GM12878 (cell line): ENCODE measurements around the gene RAC3.

Experiments
- CBX5 ChIP-seq: sonication (generic); IDR thresholded peaks from 2 replicates; pipeline ENCODE4 v1.6.1; 2016; ENCODE audit warnings: low read depth, moderate library complexity, mild to moderate bottlenecking, inconsistent platforms
- EP300 ChIP-seq, 2 experiments: fragments of 150-350 bp in 1 of 2; IDR thresholded peaks; 2 replicates each; pipeline ENCODE4 v1.6.1; 2011 to 2012; ENCODE audit warnings: low read depth in 2 of 2, low read length in 2 of 2, borderline replicate concordance in 1 of 2, improper control_type of control experiment in 1 of 2, inconsistent platforms in 1 of 2; ENCODE audit not compliant: control insufficient read depth in 1 of 2
- ETV6 ChIP-seq, 2 experiments: fragments of 450-650 bp in 1 of 2; IDR thresholded peaks in 1 of 2; conservative IDR thresholded peaks in 1 of 2; 2 replicates each; pipeline ENCODE4 v1.6.1; 2014; ENCODE audit warnings: antibody characterized with exemption in 1 of 2, borderline replicate concordance in 1 of 2, low read depth in 1 of 2, mild to moderate bottlenecking in 1 of 2, moderate library complexity in 1 of 2
- EZH2 ChIP-seq: IDR thresholded peaks from 2 replicates; pipeline ENCODE4 v1.6.1; 2012; ENCODE audit warnings: low read depth, mild to moderate bottlenecking, control low read depth, inconsistent platforms, low read length, borderline replicate concordance; ENCODE audit not compliant: control insufficient read depth
- HDGF ChIP-seq: fragments of 450-650 bp; IDR thresholded peaks from 2 replicates; pipeline ENCODE4 v1.6.1; 2016; ENCODE audit warnings: antibody characterized with exemption
- KDM1A ChIP-seq: fragments of 200-600 bp; sonication (generic); IDR thresholded peaks from 2 replicates; pipeline ENCODE4 v1.6.1; 2016; ENCODE audit warnings: borderline replicate concordance
- MYC ChIP-seq: IDR thresholded peaks from 2 replicates; pipeline ENCODE4 v1.6.1; 2011; ENCODE audit warnings: mild to moderate bottlenecking, low read length, moderate library complexity, inconsistent platforms; ENCODE audit not compliant: insufficient read depth, insufficient replicate concordance, insufficient read length, severe bottlenecking
- TAF1 ChIP-seq: IDR thresholded peaks from 2 replicates; pipeline ENCODE4 v1.6.1; 2011; ENCODE audit warnings: mild to moderate bottlenecking, low read depth, low read length, borderline replicate concordance
- ZNF24 ChIP-seq: fragments of 450-650 bp; IDR thresholded peaks from 2 replicates; pipeline ENCODE4 v1.6.1; 2017; ENCODE audit warnings: antibody characterized with exemption, mild to moderate bottlenecking
- ZNF274 ChIP-seq: IDR thresholded peaks from one replicate; pipeline ENCODE4 v1.8.0; 2011; ENCODE audit not compliant: insufficient read length, insufficient read depth
- ZZZ3 ChIP-seq: IDR thresholded peaks from 2 replicates; pipeline ENCODE4 v1.6.1; 2011; ENCODE audit warnings: low read depth; ENCODE audit not compliant: control insufficient read depth, insufficient read length
- TF ChIP-seq, protein P1 (sequence below), 3 experiments: IDR thresholded peaks in 2 of 3; conservative IDR thresholded peaks in 1 of 3; 2 replicates each; pipeline ENCODE4 v1.5.1; 2011; ENCODE audit warnings: low read depth in 3 of 3, low read length in 3 of 3, mild to moderate bottlenecking in 3 of 3, control low read depth in 2 of 3, moderate library complexity in 2 of 3, inconsistent platforms in 1 of 3, mixed read lengths in 1 of 3; ENCODE audit not compliant: control insufficient read depth in 2 of 3, insufficient read depth in 1 of 3; ENCODE audit errors: extremely low read depth in 1 of 3
- TF ChIP-seq, protein P2 (sequence below): IDR thresholded peaks from 2 replicates; pipeline ENCODE4 v1.6.1; 2011; ENCODE audit warnings: low read depth, mild to moderate bottlenecking, low read length, moderate library complexity, borderline replicate concordance; ENCODE audit errors: extremely low read depth

DNA sequence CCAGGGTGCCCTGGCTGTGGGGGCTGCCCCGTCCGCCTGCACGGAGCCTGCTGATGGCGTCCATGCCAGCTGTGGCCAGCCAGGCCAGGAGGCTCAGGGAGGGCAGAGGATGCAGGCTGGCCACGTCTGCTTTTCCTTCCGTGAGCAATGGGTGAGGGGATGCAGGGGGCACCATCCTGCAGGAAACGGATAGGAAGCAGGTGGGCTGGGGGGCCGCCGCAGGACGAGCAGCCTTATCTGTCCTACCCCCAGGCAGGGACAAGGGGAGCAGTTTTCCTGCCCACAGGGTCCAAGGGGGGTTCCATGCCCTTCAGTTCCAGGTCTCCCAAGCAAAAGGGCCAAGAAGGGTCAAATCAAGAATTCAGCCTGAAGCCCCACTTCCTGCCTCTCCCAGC lies 27.4 kb downstream of the RAC3 start:
- TF ChIP-seq, protein P1, sequence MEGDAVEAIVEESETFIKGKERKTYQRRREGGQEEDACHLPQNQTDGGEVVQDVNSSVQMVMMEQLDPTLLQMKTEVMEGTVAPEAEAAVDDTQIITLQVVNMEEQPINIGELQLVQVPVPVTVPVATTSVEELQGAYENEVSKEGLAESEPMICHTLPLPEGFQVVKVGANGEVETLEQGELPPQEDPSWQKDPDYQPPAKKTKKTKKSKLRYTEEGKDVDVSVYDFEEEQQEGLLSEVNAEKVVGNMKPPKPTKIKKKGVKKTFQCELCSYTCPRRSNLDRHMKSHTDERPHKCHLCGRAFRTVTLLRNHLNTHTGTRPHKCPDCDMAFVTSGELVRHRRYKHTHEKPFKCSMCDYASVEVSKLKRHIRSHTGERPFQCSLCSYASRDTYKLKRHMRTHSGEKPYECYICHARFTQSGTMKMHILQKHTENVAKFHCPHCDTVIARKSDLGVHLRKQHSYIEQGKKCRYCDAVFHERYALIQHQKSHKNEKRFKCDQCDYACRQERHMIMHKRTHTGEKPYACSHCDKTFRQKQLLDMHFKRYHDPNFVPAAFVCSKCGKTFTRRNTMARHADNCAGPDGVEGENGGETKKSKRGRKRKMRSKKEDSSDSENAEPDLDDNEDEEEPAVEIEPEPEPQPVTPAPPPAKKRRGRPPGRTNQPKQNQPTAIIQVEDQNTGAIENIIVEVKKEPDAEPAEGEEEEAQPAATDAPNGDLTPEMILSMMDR (IDR thresholded peaks at IDR 0.05 in 2 of 3, conservative IDR thresholded peaks at IDR 0.05 in 1 of 3; ENCODE audit: control insufficient read depth in 2 of 3, extremely low read depth in 1 of 3, insufficient read depth in 1 of 3, low read depth in 3 of 3, low read length in 3 of 3): no peak
- TF ChIP-seq ZNF24 (no peak), MYC (no peak), ETV6 (conservative IDR thresholded peaks at IDR 0.05 in 1 of 2, IDR thresholded peaks at IDR 0.05 in 1 of 2; ENCODE audit: borderline replicate concordance in 1 of 2, low read depth in 1 of 2) (no peak), ZNF274 (no peak), EZH2 (no peak), KDM1A (no peak), TAF1 (no peak), CBX5 (no peak), HDGF (no peak), EP300 (IDR thresholded peaks at IDR 0.05; ENCODE audit: borderline replicate concordance in 1 of 2, control insufficient read depth in 1 of 2, low read depth in 2 of 2, low read length in 2 of 2) (no peak), ZZZ3 (no peak)
- TF ChIP-seq, protein P2, sequence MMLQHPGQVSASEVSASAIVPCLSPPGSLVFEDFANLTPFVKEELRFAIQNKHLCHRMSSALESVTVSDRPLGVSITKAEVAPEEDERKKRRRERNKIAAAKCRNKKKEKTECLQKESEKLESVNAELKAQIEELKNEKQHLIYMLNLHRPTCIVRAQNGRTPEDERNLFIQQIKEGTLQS: no peak
